ENCODE measurements around the gene MRPL19.

MRPL19 gene

DNA sequence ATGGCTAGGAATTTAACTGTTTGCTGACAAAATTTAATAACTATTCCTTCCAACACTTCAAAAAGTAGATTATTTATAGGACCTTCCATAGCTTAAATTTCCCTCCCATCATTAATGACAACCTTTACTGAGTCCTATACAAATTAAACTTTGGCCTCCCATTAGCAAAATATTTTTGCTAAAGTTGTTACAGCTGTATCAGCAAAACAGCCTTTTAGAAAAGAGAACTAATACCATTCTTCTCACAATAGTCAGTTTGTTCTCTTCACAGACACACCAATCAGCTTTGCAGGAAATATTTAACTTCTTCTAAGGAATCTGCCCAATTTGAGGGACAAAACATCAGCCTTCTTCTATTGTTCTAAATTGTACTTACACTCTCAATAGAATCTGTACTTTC is 76.1 kb downstream of the MRPL19 start:
- Histone ChIP-seq H3K27ac (no peak overlapping the region), H3K27me3 (peaks cover 0 to 11% of the 10 kb centered on the region in 2 donors), H3K4me1 (no peaks in the 10 kb centered on the region), H3K4me3 (no peak overlapping the region), H3K9me3 (peaks cover 0 to 3% (median 0%) of the 10 kb centered on the region in 3 donors), H3K36me3 (no peaks in the 10 kb centered on the region)
- DNase-seq = no peak
- intact Hi-C loops (cut with DNase I; ENCODE audit: low total_unique reads) = no loop called here
- TF ChIP-seq, protein P1, sequence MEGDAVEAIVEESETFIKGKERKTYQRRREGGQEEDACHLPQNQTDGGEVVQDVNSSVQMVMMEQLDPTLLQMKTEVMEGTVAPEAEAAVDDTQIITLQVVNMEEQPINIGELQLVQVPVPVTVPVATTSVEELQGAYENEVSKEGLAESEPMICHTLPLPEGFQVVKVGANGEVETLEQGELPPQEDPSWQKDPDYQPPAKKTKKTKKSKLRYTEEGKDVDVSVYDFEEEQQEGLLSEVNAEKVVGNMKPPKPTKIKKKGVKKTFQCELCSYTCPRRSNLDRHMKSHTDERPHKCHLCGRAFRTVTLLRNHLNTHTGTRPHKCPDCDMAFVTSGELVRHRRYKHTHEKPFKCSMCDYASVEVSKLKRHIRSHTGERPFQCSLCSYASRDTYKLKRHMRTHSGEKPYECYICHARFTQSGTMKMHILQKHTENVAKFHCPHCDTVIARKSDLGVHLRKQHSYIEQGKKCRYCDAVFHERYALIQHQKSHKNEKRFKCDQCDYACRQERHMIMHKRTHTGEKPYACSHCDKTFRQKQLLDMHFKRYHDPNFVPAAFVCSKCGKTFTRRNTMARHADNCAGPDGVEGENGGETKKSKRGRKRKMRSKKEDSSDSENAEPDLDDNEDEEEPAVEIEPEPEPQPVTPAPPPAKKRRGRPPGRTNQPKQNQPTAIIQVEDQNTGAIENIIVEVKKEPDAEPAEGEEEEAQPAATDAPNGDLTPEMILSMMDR (IDR thresholded peaks at IDR 0.05) = no peak

DNA sequence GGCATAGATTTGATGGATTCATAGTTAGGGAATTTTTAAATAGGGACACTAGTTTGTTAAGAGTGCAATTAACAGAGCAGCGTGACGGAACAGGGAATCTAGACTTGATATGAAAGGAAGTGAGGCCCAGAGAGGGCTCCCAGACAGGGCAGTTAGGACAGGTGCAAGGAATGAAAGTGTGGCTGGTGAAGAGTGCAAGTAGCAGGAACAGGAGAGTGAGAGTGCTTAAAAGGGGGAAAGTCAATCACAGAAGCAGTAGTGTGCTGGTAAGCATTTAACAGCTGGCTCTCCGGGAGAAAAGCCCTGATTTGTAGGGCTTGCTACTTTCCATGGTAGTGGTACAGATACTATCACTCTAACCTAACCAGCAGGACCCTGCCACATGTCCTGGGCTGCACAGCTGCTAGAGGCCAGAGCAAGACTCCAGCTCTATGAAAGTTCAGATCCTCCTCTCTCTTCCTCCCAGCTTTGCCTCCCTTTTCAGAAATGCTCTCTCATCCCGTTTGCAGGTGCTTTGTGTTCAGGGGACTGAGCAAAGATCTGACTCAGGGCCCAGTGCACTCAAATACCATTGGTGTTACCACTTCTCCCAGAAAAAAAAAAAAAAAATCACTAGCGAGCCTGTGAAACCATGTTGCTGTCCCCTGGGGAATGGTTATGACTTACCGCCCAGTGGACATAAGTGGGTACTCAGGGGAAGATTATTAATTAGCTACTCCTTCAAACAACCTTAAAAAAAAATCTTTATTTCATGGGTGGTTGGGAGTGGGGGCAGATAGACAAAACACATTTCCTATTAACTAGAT is 82.2 kb downstream of the MRPL19 start:
- Histone ChIP-seq H3K36me3 (no peaks in the 10 kb centered on the region), H3K27me3 (peaks cover 0 to 4% of the 10 kb centered on the region in 2 donors), H3K4me1 (no peaks in the 10 kb centered on the region), H3K27ac (no peak overlapping the region), H3K9me3 (peaks cover 0 to 3% (median 0%) of the 10 kb centered on the region in 3 donors), H3K4me3 (no peak overlapping the region)
- TF ChIP-seq, protein P1 (IDR thresholded peaks at IDR 0.05) = no peak
- intact Hi-C loops (cut with DNase I; ENCODE audit: low total_unique reads) = no loop called here
- DNase-seq = no peak

DNA sequence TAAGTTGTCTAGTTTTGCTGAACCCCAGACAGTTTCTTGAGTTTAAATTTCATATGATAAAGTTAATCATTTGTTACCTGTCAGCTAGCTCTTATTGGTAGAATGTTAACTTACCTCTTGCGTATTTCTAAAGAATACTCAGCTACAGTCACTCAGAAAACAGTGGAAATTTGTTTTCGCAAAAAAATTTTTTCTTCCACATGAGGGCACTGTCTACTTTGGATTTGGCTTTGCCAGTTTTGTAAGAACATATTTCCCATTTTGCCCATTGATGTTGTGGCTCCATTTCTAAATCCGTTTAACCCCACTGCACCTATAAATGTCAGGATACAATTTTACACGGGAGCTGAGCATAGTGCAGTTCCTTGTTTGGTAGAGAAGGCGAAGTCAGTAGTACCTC is 83.3 kb downstream of the MRPL19 start:
- intact Hi-C loops (cut with DNase I; ENCODE audit: low total_unique reads) = no loop called here
- Histone ChIP-seq H3K36me3 (no peaks in the 10 kb centered on the region), H3K4me3 (no peak overlapping the region), H3K27ac (no peak overlapping the region), H3K27me3 (no peaks in the 10 kb centered on the region), H3K9me3 (peaks cover 0 to 6% (median 0%) of the 10 kb centered on the region in 3 donors), H3K4me1 (no peaks in the 10 kb centered on the region)
- no peak for DNase-seq
- TF ChIP-seq, protein P1 (IDR thresholded peaks at IDR 0.05) = peak in 1 of 2 experiments; percentile 10

DNA sequence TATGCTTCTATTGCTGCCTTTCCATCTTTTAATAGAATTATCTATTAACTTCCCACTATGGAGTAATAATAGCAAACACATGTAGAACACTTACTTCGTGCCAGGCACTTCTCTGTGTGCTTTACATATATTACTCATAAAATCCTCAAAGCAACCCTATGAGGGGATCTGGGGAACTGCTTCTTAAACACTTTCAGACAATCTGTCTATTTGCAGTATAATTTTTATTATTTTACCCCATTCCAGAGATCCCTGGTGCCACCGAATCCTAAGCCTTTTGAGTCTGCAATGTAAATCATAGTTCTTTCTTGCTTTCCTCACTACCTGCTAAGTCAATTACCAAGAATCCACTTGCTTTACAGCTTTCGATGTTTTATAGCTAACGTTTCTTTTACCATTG is 89.7 kb downstream of the MRPL19 start:
- H3K27ac ChIP-seq = no peak overlapping the region
- intact Hi-C loops (cut with DNase I; ENCODE audit: low total_unique reads) = no loop called here
- peaks cover 0 to 6% (median 0%) of the 10 kb centered on the region in 3 donors for H3K9me3 ChIP-seq
- no peak for DNase-seq
- H3K36me3 ChIP-seq = no peaks in the 10 kb centered on the region
- peaks cover 0 to 12% of the 10 kb centered on the region in 2 donors for H3K27me3 ChIP-seq
- TF ChIP-seq, protein P1 (IDR thresholded peaks at IDR 0.05) = no peak
- no peaks in the 10 kb centered on the region for H3K4me1 ChIP-seq
- H3K4me3 ChIP-seq = no peak overlapping the region

DNA sequence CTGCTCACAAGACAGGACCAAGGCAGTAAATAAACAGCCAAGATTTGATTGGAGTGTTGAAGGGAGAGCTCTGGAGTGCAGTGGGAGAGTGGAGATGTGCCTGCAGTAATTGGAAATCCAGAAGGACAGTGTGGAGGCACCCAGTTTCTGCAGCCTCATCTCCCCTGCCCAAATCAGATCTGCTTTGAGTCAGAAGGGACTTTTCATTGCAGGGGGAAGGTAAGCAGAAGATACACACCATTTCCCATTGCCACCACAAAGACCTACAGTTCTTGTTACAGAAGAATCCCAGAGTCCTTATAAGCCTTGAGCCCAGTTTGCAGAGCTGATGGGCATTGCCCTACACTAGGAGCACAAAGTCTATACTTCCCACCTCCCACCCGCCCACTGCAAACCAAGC is 91.4 kb downstream of the MRPL19 start:
- Histone ChIP-seq H3K27me3 (peaks cover 0 to 12% of the 10 kb centered on the region in 2 donors), H3K4me1 (no peaks in the 10 kb centered on the region), H3K27ac (no peak overlapping the region), H3K36me3 (no peaks in the 10 kb centered on the region), H3K9me3 (peaks cover 0 to 6% (median 4%) of the 10 kb centered on the region in 3 donors), H3K4me3 (no peak overlapping the region)
- TF ChIP-seq, protein P1 (IDR thresholded peaks at IDR 0.05) = no peak
- intact Hi-C loops (cut with DNase I; ENCODE audit: low total_unique reads) = no loop called here
- no peak for DNase-seq
